Measurements from ENCODE around the gene FDXR. TPM values are rescaled to one million over a fixed set of nuclear protein-coding genes. Genes with fewer than 3 reads are reported as not detected.

Gene FDXR, protein sequence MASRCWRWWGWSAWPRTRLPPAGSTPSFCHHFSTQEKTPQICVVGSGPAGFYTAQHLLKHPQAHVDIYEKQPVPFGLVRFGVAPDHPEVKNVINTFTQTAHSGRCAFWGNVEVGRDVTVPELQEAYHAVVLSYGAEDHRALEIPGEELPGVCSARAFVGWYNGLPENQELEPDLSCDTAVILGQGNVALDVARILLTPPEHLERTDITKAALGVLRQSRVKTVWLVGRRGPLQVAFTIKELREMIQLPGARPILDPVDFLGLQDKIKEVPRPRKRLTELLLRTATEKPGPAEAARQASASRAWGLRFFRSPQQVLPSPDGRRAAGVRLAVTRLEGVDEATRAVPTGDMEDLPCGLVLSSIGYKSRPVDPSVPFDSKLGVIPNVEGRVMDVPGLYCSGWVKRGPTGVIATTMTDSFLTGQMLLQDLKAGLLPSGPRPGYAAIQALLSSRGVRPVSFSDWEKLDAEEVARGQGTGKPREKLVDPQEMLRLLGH
- 10 to 100 TPM; 36.0 to 43.4 TPM for total RNA-seq

- Mint-ChIP-seq H3K36me3 (ENCODE audit: low read depth) (peaks cover 8% of the 10 kb centered on the region), H3K9me3 (no peaks in the 10 kb centered on the region), H3K4me1 (peaks cover 41% of the 10 kb centered on the region), H3K27ac (peak within 1 kb of the TSS; percentile 95), H3K27me3 (no peaks in the 10 kb centered on the region), H3K4me3 (peak within 1 kb of the TSS; percentile 82)
- ChIA-PET POLR2A (interaction anchor here (0.6 to 1.0 kb wide), 4 partner anchors 20 to 201 kb away, joined by 3 to 5 read pairs (median 4); partner anchors contain the start of gene MRPL58), CTCF (interaction anchor here (0.5 to 2.8 kb wide), 16 partner anchors 7 to 1553 kb away, joined by 3 to 13 read pairs (median 3); partner anchors contain the start of genes MIF4GD, OTOP2 and SUMO2)
- DNase-seq = no peak
These were observed at the start of gene FDXR for GRCh38 chr17:74872313-74873036. Gene FDXR (minus strand): TSS chr17:74872994. CDS start chr17:74872944, 50 bp downstream.

GRCh38 chr17:74922172-74922571, 49.4 kb upstream of the FDXR start:
- Mint-ChIP-seq H3K27ac (no peak overlapping the region), H3K4me3 (no peak overlapping the region), H3K4me1 (no peaks in the 10 kb centered on the region), H3K36me3 (ENCODE audit: low read depth) (no peaks in the 10 kb centered on the region), H3K27me3 (peaks cover 60% of the 10 kb centered on the region), H3K9me3 (no peaks in the 10 kb centered on the region)
- POLR2A ChIA-PET = no interaction called here
- CTCF ChIA-PET = interaction anchor here (2.1 to 4.7 kb wide), 2 partner anchors 11 to 38 kb away, joined by 8 to 27 read pairs; no protein-coding TSS in a partner anchor
- no peak for DNase-seq

- CTCF ChIA-PET = interaction anchor here (1.3 kb wide), 1 partner anchor 36 kb away, joined by 3 read pairs; no protein-coding TSS in a partner anchor
- Mint-ChIP-seq H3K4me3 (no peak overlapping the region), H3K27me3 (peaks cover 59% of the 10 kb centered on the region), H3K9me3 (no peaks in the 10 kb centered on the region), H3K27ac (no peak overlapping the region), H3K36me3 (ENCODE audit: low read depth) (no peaks in the 10 kb centered on the region), H3K4me1 (no peaks in the 10 kb centered on the region)
- no peak for DNase-seq
- POLR2A ChIA-PET = no interaction called here
These were observed 49.0 kb upstream of the FDXR start for GRCh38 chr17:74921769-74922168.

DNA sequence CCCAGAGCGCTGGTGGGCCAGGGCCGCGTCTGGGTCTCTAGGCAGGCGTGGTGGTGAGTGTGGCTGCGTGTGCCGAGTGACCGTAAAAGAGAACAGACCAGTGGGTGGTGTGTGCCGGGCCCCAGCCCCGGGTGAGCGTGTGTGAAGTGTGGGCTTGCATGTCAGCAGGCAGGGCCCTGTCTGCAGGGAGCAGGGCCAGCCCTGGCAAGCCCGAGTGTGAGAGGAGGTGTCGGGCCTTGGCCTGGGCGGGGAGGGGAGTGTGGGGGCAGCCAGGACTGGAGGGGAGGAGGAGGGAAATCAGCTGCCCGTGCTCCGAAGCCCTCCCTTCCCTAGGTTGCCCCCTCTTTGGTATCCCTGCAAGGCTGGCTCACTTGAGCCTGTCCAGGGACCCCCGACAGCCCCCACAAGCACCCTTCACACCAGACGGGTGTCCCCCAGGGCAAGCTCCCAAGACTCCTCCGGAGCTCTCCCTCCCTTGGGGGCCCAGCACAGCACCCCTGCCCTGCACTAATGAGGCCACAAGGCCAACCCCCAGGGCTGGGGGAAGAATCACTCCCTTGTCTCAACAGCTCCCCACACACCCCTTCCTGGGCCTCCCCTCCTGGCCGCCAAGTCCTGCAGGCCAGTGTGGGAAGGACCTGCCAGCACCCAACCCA, 48.4 kb upstream of the FDXR start:
- ChIA-PET CTCF (interaction anchor here (1.3 kb wide), 1 partner anchor 37 kb away, joined by 3 read pairs; no protein-coding TSS in a partner anchor), POLR2A (no interaction called here)
- Mint-ChIP-seq H3K9me3 (no peaks in the 10 kb centered on the region), H3K36me3 (ENCODE audit: low read depth) (no peaks in the 10 kb centered on the region), H3K4me1 (no peaks in the 10 kb centered on the region), H3K4me3 (no peak overlapping the region), H3K27ac (no peak overlapping the region), H3K27me3 (peaks cover 55% of the 10 kb centered on the region)
- no peak for DNase-seq

DNA sequence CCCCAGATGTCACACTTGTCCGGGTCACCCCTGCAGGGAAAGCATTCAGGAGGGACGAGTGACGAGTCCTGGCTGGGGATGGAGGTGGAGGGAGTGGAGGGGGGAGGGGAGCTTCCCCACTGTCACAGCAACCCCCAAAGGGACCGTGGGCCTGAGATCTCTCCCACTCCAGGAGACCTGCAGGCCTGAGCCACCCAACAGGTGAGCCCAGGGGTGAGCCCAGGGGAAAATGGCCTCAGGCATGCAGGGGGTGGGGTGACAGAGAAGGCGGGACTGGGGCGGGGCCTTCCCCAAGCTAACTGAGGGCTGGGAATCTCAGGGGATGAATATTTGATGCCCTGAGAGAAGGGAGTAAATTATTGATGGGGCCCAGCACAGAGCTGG, 47.8 kb upstream of the FDXR start:
- H3K4me3 Mint-ChIP-seq = no peak overlapping the region
- CTCF ChIA-PET = interaction anchor here (1.3 kb wide), 1 partner anchor 37 kb away, joined by 3 read pairs; no protein-coding TSS in a partner anchor
- no peak overlapping the region for H3K27ac Mint-ChIP-seq
- POLR2A ChIA-PET = no interaction called here
- H3K9me3 Mint-ChIP-seq = no peaks in the 10 kb centered on the region
- H3K27me3 Mint-ChIP-seq = peaks cover 50% of the 10 kb centered on the region
- no peaks in the 10 kb centered on the region for H3K36me3 Mint-ChIP-seq (ENCODE audit: low read depth)
- DNase-seq = no peak
- no peaks in the 10 kb centered on the region for H3K4me1 Mint-ChIP-seq

DNA sequence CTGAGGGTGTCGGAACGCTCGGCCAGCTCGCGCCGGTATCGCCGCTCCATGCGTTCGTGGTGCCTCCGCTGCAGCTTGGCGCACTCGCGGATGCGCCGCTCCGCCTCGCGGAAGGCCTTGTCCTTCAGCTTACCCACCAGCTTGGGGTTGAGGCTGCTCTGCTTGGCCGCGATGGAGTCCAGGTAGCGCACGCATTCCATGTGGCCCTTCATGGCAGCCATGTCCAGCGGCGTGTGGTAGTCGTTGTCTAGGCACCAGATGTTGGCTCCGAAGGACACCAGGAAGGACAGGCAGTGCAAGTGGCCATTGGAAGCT, 47.5 kb upstream of the FDXR start:
- Mint-ChIP-seq H3K4me3 (no peak overlapping the region), H3K4me1 (no peaks in the 10 kb centered on the region), H3K9me3 (no peaks in the 10 kb centered on the region), H3K27me3 (peaks cover 46% of the 10 kb centered on the region), H3K36me3 (ENCODE audit: low read depth) (no peaks in the 10 kb centered on the region), H3K27ac (no peak overlapping the region)
- no peak for DNase-seq
- ChIA-PET CTCF (interaction anchor here (1.3 kb wide), 1 partner anchor 38 kb away, joined by 3 read pairs; no protein-coding TSS in a partner anchor), POLR2A (no interaction called here)

DNA sequence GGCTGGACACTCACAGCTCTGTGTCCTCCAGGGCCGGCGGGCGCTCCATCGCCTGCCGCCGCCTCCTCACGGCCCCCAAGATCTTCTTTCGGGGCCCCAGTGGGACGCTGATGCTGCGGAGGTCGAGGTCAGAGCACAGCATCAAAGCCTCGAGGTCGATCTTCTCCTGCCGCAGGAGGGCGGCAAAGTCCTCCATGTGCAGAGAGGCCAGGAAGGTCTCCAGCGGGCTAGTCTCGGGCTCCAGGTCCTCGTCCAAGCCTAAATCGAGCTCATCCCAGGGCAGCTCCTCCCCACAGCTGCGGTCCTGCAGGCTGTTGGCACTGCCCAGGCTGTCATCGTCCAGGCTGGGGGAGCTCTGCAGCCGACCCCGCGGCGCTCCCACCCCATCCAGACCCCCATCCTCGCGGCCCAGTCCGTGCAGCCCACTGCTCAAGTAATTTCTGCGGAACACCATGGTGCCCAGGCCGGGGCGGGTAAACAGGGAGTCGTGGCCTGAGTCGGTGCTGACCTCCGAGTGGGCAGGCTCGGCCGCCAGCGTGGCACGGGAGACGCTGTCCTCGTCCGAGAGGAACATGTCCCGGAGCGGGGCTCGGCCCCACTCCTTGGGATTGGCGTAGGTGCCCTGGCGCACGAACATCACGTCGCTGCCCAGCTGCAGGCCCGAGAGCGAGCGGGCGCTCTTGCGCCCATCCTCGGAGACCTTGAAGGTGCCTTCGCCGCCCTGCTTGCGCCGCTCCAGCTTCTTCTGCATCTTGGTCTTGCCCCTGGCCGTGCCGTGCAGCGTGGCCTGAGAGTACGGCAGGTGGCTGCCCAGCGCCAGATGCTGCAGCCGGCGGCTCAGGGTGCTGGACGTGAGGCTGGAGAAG, 46.9 kb upstream of the FDXR start:
- H3K4me1 Mint-ChIP-seq = no peaks in the 10 kb centered on the region
- POLR2A ChIA-PET = interaction anchor here (0.5 kb wide), 1 partner anchor 33 kb away, joined by 3 read pairs; no protein-coding TSS in a partner anchor
- no peaks in the 10 kb centered on the region for H3K36me3 Mint-ChIP-seq (ENCODE audit: low read depth)
- H3K9me3 Mint-ChIP-seq = no peaks in the 10 kb centered on the region
- H3K4me3 Mint-ChIP-seq = no peak overlapping the region
- CTCF ChIA-PET = interaction anchor here (1.0 to 1.4 kb wide), 2 partner anchors 13 to 262 kb away, joined by 3 to 4 read pairs; no protein-coding TSS in a partner anchor
- H3K27ac Mint-ChIP-seq = no peak overlapping the region
- DNase-seq = no peak
- H3K27me3 Mint-ChIP-seq = peaks cover 40% of the 10 kb centered on the region

- H3K27me3 Mint-ChIP-seq = peaks cover 33% of the 10 kb centered on the region
- no peak overlapping the region for H3K27ac Mint-ChIP-seq
- no peaks in the 10 kb centered on the region for H3K36me3 Mint-ChIP-seq (ENCODE audit: low read depth)
- ChIA-PET CTCF (interaction anchor here (0.7 to 1.4 kb wide), 3 partner anchors 12 to 1140 kb away, joined by 3 to 4 read pairs (median 3); no protein-coding TSS in a partner anchor), POLR2A (no interaction called here)
- no peaks in the 10 kb centered on the region for H3K4me1 Mint-ChIP-seq
- H3K4me3 Mint-ChIP-seq = no peak overlapping the region
- DNase-seq = no peak
- no peaks in the 10 kb centered on the region for H3K9me3 Mint-ChIP-seq
These were observed 46.1 kb upstream of the FDXR start for GRCh38 chr17:74918906-74919305.

DNA sequence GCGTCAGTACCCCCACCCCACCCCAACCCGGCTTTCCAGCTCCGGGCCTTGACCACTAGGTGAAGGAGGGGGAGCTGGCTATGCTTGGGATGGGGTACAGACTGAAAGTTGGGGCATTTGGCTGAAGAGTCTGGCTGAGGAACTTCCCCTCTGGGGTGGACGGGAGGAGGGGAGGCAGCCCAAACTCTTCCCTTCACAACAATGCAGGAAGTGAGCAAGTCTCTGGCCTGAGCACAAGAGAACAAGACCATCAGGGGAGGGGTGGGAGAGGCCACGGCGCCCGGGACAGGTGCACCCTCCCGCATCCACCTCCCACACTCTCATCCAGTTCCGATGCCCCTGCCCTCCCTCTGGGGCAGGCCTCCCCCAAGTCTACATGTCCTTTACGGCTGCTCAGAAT, 44.6 kb upstream of the FDXR start:
- no peak for DNase-seq

DNA sequence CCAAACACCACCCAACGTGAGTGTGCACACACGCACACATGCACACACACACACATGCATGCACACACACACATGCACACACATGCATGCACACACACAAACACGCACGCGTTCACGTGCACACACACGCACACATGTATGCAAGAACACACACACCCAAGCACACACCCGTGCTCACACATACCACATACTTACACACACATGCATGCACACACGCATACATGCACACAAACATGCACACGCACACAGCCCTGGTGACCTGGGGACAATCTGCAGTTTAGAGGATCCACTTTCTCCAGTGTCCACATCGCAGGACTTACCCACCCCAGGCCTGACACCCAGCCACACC, 44.0 kb upstream of the FDXR start:
- Mint-ChIP-seq H3K27ac (no peak overlapping the region), H3K36me3 (ENCODE audit: low read depth) (no peaks in the 10 kb centered on the region), H3K27me3 (peaks cover 17% of the 10 kb centered on the region), H3K4me3 (no peak overlapping the region), H3K9me3 (no peaks in the 10 kb centered on the region), H3K4me1 (no peaks in the 10 kb centered on the region)
- no peak for DNase-seq
- CTCF ChIA-PET = interaction anchor here (1.5 kb wide), 1 partner anchor 41 kb away, joined by 3 read pairs; no protein-coding TSS in a partner anchor
- POLR2A ChIA-PET = no interaction called here

More for the DNA sequence above, 44.6 kb upstream of the FDXR start:
- no peak overlapping the region for H3K27ac Mint-ChIP-seq
- peaks cover 21% of the 10 kb centered on the region for H3K27me3 Mint-ChIP-seq
- H3K9me3 Mint-ChIP-seq = no peaks in the 10 kb centered on the region
- no peak overlapping the region for H3K4me3 Mint-ChIP-seq
- POLR2A ChIA-PET = no interaction called here
- no peaks in the 10 kb centered on the region for H3K4me1 Mint-ChIP-seq
- no peaks in the 10 kb centered on the region for H3K36me3 Mint-ChIP-seq (ENCODE audit: low read depth)
- CTCF ChIA-PET = no interaction called here

GRCh38 chr17:74916136-74916850, 43.5 kb upstream of the FDXR start:
- Mint-ChIP-seq H3K27ac (no peak overlapping the region), H3K4me3 (no peak overlapping the region), H3K9me3 (no peaks in the 10 kb centered on the region), H3K4me1 (no peaks in the 10 kb centered on the region), H3K36me3 (ENCODE audit: low read depth) (no peaks in the 10 kb centered on the region), H3K27me3 (peaks cover 11% of the 10 kb centered on the region)
- no peak for DNase-seq
- CTCF ChIA-PET = interaction anchor here (1.5 kb wide), 1 partner anchor 42 kb away, joined by 3 read pairs; no protein-coding TSS in a partner anchor
- POLR2A ChIA-PET = no interaction called here
